ENCODE data around the gene FHOD3.

- TF ChIP-seq POLR2A (IDR thresholded peaks at IDR 0.05; ENCODE audit: low read length), result no peak
- no peak for TF ChIP-seq GATA1 (IDR thresholded peaks at IDR 0.05; ENCODE audit: low read depth, low read length)
Measured at GRCh38 chr18:36772241-36772723, 474.8 kb downstream of the FHOD3 start.
